ENCODE measurements around the gene CCDC32. TPM values are rescaled to one million over a fixed set of nuclear protein-coding genes. Genes with fewer than 3 reads are reported as not detected.

Gene CCDC32
- total and polyA plus RNA-seq, 2 donors (not counting 1 experiment from before 2014, with no cell fraction given): 14.5 to 20.7 TPM

DNA sequence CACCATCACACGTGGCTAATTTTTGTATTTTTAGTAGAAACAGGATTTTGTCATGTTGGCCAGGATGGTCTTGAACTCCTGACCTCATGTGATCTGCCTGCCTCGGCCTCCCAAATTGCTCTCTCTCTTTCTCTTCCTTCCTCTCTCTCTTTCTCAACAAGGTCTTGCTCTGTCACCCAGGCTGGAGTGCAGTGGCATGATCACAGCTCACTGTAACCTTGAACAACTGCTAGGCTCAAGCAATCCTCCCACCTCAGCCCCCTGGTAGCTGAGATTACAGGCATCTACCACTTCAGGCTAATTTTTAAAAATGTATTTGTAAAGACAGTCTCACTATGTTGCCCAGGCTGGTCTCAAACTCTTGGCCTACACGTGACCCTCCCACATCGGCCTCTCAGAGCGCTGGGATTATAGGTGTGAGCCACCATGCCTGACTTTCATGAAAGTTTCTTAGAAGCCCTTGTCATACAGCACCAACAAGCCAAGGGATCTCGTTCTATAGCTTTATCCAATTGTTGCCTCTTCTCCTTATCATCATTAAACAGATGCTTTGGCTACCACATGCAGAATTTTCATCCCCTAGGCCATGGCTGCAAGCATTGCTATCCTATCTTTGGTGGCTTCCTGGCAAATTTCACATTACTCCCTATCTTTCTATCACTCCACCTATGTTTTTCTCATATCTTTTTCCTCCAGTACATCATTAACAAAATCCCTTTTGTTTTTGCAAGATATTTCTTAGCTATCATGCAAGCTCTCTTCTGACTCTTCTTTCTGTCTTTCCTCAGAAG is 5.7 kb downstream of the CCDC32 start:
- H3K27me3 ChIP-seq (ENCODE audit: control insufficient read depth, insufficient read depth, low read length): no peaks in the 10 kb centered on the region
- no peak for TF ChIP-seq EZH2 (IDR thresholded peaks at IDR 0.05; ENCODE audit: low read length, missing control alignments)
- TF ChIP-seq, protein P1, sequence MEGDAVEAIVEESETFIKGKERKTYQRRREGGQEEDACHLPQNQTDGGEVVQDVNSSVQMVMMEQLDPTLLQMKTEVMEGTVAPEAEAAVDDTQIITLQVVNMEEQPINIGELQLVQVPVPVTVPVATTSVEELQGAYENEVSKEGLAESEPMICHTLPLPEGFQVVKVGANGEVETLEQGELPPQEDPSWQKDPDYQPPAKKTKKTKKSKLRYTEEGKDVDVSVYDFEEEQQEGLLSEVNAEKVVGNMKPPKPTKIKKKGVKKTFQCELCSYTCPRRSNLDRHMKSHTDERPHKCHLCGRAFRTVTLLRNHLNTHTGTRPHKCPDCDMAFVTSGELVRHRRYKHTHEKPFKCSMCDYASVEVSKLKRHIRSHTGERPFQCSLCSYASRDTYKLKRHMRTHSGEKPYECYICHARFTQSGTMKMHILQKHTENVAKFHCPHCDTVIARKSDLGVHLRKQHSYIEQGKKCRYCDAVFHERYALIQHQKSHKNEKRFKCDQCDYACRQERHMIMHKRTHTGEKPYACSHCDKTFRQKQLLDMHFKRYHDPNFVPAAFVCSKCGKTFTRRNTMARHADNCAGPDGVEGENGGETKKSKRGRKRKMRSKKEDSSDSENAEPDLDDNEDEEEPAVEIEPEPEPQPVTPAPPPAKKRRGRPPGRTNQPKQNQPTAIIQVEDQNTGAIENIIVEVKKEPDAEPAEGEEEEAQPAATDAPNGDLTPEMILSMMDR (conservative IDR thresholded peaks at IDR 0.05 in 1 of 2, IDR thresholded peaks at IDR 0.05 in 1 of 2; ENCODE audit: low read depth in 1 of 2, low read length in 2 of 2): no peak
- H3K9ac ChIP-seq (ENCODE audit: insufficient read depth, low read length): no peak overlapping the region
- no peak overlapping the region for H3K4me2 ChIP-seq (ENCODE audit: extremely low read depth, insufficient read depth, low read length)
- no peak overlapping the region for H3K4me3 ChIP-seq (replicated peaks in 1 of 4; ENCODE audit: control extremely low read depth in 1 of 4, insufficient read depth in 1 of 4, low read depth in 3 of 4, low read length in 4 of 4)
- peaks cover 3% of the 10 kb centered on the region for H3K36me3 ChIP-seq (ENCODE audit: control insufficient read depth, insufficient read depth, low read length)
- H3K4me1 ChIP-seq (ENCODE audit: control insufficient read depth, extremely low read depth, insufficient read depth, low read length): no peaks in the 10 kb centered on the region
- H2AFZ ChIP-seq (ENCODE audit: low read length): no peak overlapping the region
- H3K9me3 ChIP-seq (ENCODE audit: control insufficient read depth, insufficient read depth, low read depth, low read length): no peaks in the 10 kb centered on the region
- H3K79me2 ChIP-seq (ENCODE audit: control insufficient read depth, insufficient read depth, low read length): peaks cover 2% of the 10 kb centered on the region
- no peak overlapping the region for H3K27ac ChIP-seq (ENCODE audit: insufficient read depth, low read length)
- DNase-seq (ENCODE audit: low read depth in 2 of 2): no peak
- H4K20me1 ChIP-seq (ENCODE audit: control insufficient read depth, extremely low read depth, insufficient read depth, low read length): no peaks in the 10 kb centered on the region

DNA sequence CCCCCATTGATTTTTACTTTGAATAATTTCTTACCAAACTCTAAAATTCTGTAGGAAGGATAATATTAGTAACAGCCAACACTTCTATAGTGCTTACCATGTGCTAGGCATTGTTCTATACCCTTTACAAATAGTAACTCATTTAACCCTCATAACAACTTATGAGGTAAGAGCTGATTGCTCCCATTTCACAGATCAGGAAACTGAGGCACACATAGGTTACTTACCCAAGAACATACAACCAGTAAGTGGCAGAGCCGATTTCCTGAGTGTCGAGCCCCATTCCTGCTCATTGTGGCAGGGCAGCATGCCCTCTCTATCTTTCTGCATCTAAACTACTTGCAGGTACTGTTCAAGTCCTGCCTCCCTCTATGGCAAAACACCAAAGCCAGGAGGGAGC is 9.0 kb downstream of the CCDC32 start:
- H3K27ac ChIP-seq (ENCODE audit: insufficient read depth, low read length): no peak overlapping the region
- H3K9me3 ChIP-seq (ENCODE audit: control insufficient read depth, insufficient read depth, low read depth, low read length): no peaks in the 10 kb centered on the region
- no peaks in the 10 kb centered on the region for H3K79me2 ChIP-seq (ENCODE audit: control insufficient read depth, insufficient read depth, low read length)
- H3K4me2 ChIP-seq (ENCODE audit: extremely low read depth, insufficient read depth, low read length): no peak overlapping the region
- H3K36me3 ChIP-seq (ENCODE audit: control insufficient read depth, insufficient read depth, low read length): peaks cover 3% of the 10 kb centered on the region
- no peaks in the 10 kb centered on the region for H3K4me1 ChIP-seq (ENCODE audit: control insufficient read depth, extremely low read depth, insufficient read depth, low read length)
- no peak overlapping the region for H2AFZ ChIP-seq (ENCODE audit: low read length)
- H3K27me3 ChIP-seq (ENCODE audit: control insufficient read depth, insufficient read depth, low read length): no peaks in the 10 kb centered on the region
- H3K9ac ChIP-seq (ENCODE audit: insufficient read depth, low read length): no peak overlapping the region
- no peak overlapping the region for H3K4me3 ChIP-seq (replicated peaks in 1 of 4; ENCODE audit: control extremely low read depth in 1 of 4, insufficient read depth in 1 of 4, low read depth in 3 of 4, low read length in 4 of 4)
- no peak for DNase-seq (ENCODE audit: low read depth in 2 of 2)
- TF ChIP-seq, protein P1 (conservative IDR thresholded peaks at IDR 0.05 in 1 of 2, IDR thresholded peaks at IDR 0.05 in 1 of 2; ENCODE audit: low read depth in 1 of 2, low read length in 2 of 2): no peak
- no peak for TF ChIP-seq EZH2 (IDR thresholded peaks at IDR 0.05; ENCODE audit: low read length, missing control alignments)
- no peaks in the 10 kb centered on the region for H4K20me1 ChIP-seq (ENCODE audit: control insufficient read depth, extremely low read depth, insufficient read depth, low read length)

DNA sequence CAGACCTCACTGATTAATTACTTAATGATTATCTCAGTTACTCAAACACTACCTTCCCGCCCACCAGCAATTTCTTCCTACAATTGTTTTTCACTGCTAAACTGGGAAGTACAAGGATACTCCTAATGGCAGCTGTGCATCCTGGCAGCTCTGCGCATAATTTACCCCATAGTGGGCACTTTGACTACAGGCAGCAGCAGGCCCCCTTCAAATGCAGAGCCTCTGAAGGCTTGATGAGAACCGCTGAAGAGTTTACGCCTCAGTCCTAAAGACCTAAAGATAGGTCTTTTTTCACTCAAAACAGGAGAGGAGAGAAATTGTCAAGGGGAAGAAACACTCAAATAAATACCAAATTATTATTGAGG is 10.7 kb downstream of the CCDC32 start:
- no peak overlapping the region for H3K4me2 ChIP-seq (ENCODE audit: extremely low read depth, insufficient read depth, low read length)
- no peaks in the 10 kb centered on the region for H3K27me3 ChIP-seq (ENCODE audit: control insufficient read depth, insufficient read depth, low read length)
- no peaks in the 10 kb centered on the region for H4K20me1 ChIP-seq (ENCODE audit: control insufficient read depth, extremely low read depth, insufficient read depth, low read length)
- no peaks in the 10 kb centered on the region for H3K4me1 ChIP-seq (ENCODE audit: control insufficient read depth, extremely low read depth, insufficient read depth, low read length)
- DNase-seq (ENCODE audit: low read depth in 2 of 2): no peak
- peaks cover 5% of the 10 kb centered on the region for H3K36me3 ChIP-seq (ENCODE audit: control insufficient read depth, insufficient read depth, low read length)
- H3K9ac ChIP-seq (ENCODE audit: insufficient read depth, low read length): no peak overlapping the region
- TF ChIP-seq EZH2 (IDR thresholded peaks at IDR 0.05; ENCODE audit: low read length, missing control alignments): no peak
- TF ChIP-seq, protein P1 (conservative IDR thresholded peaks at IDR 0.05 in 1 of 2, IDR thresholded peaks at IDR 0.05 in 1 of 2; ENCODE audit: low read depth in 1 of 2, low read length in 2 of 2): no peak
- H2AFZ ChIP-seq (ENCODE audit: low read length): no peak overlapping the region
- H3K27ac ChIP-seq (ENCODE audit: insufficient read depth, low read length): no peak overlapping the region
- no peak overlapping the region for H3K4me3 ChIP-seq (replicated peaks in 1 of 4; ENCODE audit: control extremely low read depth in 1 of 4, insufficient read depth in 1 of 4, low read depth in 3 of 4, low read length in 4 of 4)
- no peaks in the 10 kb centered on the region for H3K79me2 ChIP-seq (ENCODE audit: control insufficient read depth, insufficient read depth, low read length)
- H3K9me3 ChIP-seq (ENCODE audit: control insufficient read depth, insufficient read depth, low read depth, low read length): no peaks in the 10 kb centered on the region
